ENCODE results near the gene FOSB.

- TF ChIP-seq CTCF (IDR thresholded peaks at IDR 0.05) (no peak), POLR2AphosphoS5 (IDR thresholded peaks at IDR 0.05) (no peak), POLR2A (IDR thresholded peaks at IDR 0.05) (no peak)
These were observed 20.9 kb upstream of the FOSB start for GRCh38 chr19:45446944-45447343.

Measured in breast epithelium (tissue), 3 donors.